Measurements from ENCODE around the gene UBE2J2.

The UBE2J2 gene

GRCh38 chr1:1208713-1209433, 64.8 kb downstream of the UBE2J2 start:
- CTCF ChIA-PET: interaction anchor here (0.9 to 1.7 kb wide), 4 partner anchors 13 to 86 kb away, joined by 3 to 5 read pairs (median 3); no protein-coding TSS in a partner anchor
- Histone ChIP-seq H3K36me3 (ENCODE audit: control insufficient read depth in 4 of 4, insufficient read depth in 4 of 4, low read length in 3 of 4) (peaks cover 0 to 3% (median 0%) of the 10 kb centered on the region in 4 experiments), H3K9me3 (ENCODE audit: control extremely low read depth in 1 of 5, control insufficient read depth in 4 of 5, insufficient read depth in 2 of 5, low read depth in 1 of 5, low read length in 4 of 5) (no peaks in the 10 kb centered on the region), H3K27me3 (replicated peaks in 2 of 5; ENCODE audit: control insufficient read depth in 4 of 5, insufficient read depth in 5 of 5, low read length in 4 of 5) (peaks cover 0 to 21% (median 3%) of the 10 kb centered on the region in 5 experiments), H3K27ac (ENCODE audit: insufficient read depth in 1 of 2, low read depth in 1 of 2, low read length in 2 of 2, poor library complexity in 1 of 2, severe bottlenecking in 2 of 2) (no peak overlapping the region), H3K4me3 (ENCODE audit: control insufficient read depth in 1 of 7, extremely low read depth in 1 of 7, insufficient read depth in 4 of 7, low read depth in 2 of 7, low read length in 6 of 7) (peak overlapping the region in 4 of 7 experiments; percentile 21 to 55 (median 30)), H3K4me1 (ENCODE audit: control extremely low read depth in 1 of 4, control insufficient read depth in 4 of 4, insufficient read depth in 4 of 4, low read length in 3 of 4) (peaks cover 0 to 95% (median 80%) of the 10 kb centered on the region in 4 experiments)
- DNase-seq: peak; percentile 61 to 91 (median 90)
- WGBS (ENCODE audit: insufficient coverage): 13% methylated on average over 32 of the region's 38 CpGs
- POLR2A ChIA-PET: interaction anchor here (0.7 kb wide), 1 partner anchor 25 kb away, joined by 3 read pairs; no protein-coding TSS in a partner anchor

DNA sequence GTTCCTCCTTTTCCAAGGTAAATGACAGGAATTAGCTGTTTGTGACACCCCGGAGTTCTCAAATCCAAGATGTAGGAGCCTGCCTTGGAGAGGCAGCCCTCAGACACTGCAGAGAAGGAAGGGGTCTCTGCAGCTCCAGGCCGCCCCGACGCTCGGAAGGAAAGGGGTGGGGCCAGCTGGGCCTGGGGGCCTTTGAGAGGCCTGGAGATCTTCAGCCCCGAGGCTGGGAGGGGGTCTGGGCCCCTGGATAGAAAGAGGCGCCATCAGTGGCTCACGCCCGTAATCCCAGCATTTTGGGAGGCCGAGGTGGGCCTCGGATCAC, 66.1 kb downstream of the UBE2J2 start:
- H3K4me1 ChIP-seq (ENCODE audit: control extremely low read depth in 1 of 4, control insufficient read depth in 4 of 4, insufficient read depth in 4 of 4, low read length in 3 of 4): peaks cover 0 to 89% (median 67%) of the 10 kb centered on the region in 4 experiments
- no peaks in the 10 kb centered on the region for H3K9me3 ChIP-seq (ENCODE audit: control extremely low read depth in 1 of 5, control insufficient read depth in 4 of 5, insufficient read depth in 2 of 5, low read depth in 1 of 5, low read length in 4 of 5)
- WGBS (ENCODE audit: insufficient coverage): 64% methylated on average over 6 of the region's 11 CpGs
- no peak overlapping the region for H3K4me3 ChIP-seq (ENCODE audit: control insufficient read depth in 1 of 7, extremely low read depth in 1 of 7, insufficient read depth in 4 of 7, low read depth in 2 of 7, low read length in 6 of 7)
- H3K36me3 ChIP-seq (ENCODE audit: control insufficient read depth in 4 of 4, insufficient read depth in 4 of 4, low read length in 3 of 4): peaks cover 0 to 7% (median 0%) of the 10 kb centered on the region in 4 experiments
- ChIA-PET CTCF (interaction anchor here (0.9 to 2.3 kb wide), 5 partner anchors 21 to 85 kb away, joined by 3 to 6 read pairs (median 4); partner anchors contain the start of gene TTLL10), POLR2A (no interaction called here)
- H3K27me3 ChIP-seq (replicated peaks in 2 of 5; ENCODE audit: control insufficient read depth in 4 of 5, insufficient read depth in 5 of 5, low read length in 4 of 5): peaks cover 0 to 21% (median 3%) of the 10 kb centered on the region in 5 experiments
- H3K27ac ChIP-seq (ENCODE audit: insufficient read depth in 1 of 2, low read depth in 1 of 2, low read length in 2 of 2, poor library complexity in 1 of 2, severe bottlenecking in 2 of 2): no peak overlapping the region
- no peak for DNase-seq

- WGBS (ENCODE audit: insufficient coverage): 39% methylated on average over 8 of the region's 19 CpGs
- Histone ChIP-seq H3K4me3 (ENCODE audit: control insufficient read depth in 1 of 7, extremely low read depth in 1 of 7, insufficient read depth in 4 of 7, low read depth in 2 of 7, low read length in 6 of 7) (peak overlapping the region in 4 of 7 experiments; percentile 49 to 70 (median 59)), H3K27me3 (replicated peaks in 2 of 5; ENCODE audit: control insufficient read depth in 4 of 5, insufficient read depth in 5 of 5, low read length in 4 of 5) (peaks cover 0 to 21% (median 3%) of the 10 kb centered on the region in 5 experiments), H3K36me3 (ENCODE audit: control insufficient read depth in 4 of 4, insufficient read depth in 4 of 4, low read length in 3 of 4) (peaks cover 0 to 7% (median 0%) of the 10 kb centered on the region in 4 experiments), H3K27ac (ENCODE audit: insufficient read depth in 1 of 2, low read depth in 1 of 2, low read length in 2 of 2, poor library complexity in 1 of 2, severe bottlenecking in 2 of 2) (no peak overlapping the region), H3K4me1 (ENCODE audit: control extremely low read depth in 1 of 4, control insufficient read depth in 4 of 4, insufficient read depth in 4 of 4, low read length in 3 of 4) (peaks cover 0 to 85% (median 63%) of the 10 kb centered on the region in 4 experiments), H3K9me3 (ENCODE audit: control extremely low read depth in 1 of 5, control insufficient read depth in 4 of 5, insufficient read depth in 2 of 5, low read depth in 1 of 5, low read length in 4 of 5) (no peaks in the 10 kb centered on the region)
- ChIA-PET CTCF (interaction anchor here (0.6 to 2.3 kb wide), 5 partner anchors 13 to 84 kb away, joined by 3 to 6 read pairs (median 5); partner anchors contain the start of gene TTLL10), POLR2A (no interaction called here)
- no peak for DNase-seq
Measured at GRCh38 chr1:1206966-1207531, 66.6 kb downstream of the UBE2J2 start.

DNA sequence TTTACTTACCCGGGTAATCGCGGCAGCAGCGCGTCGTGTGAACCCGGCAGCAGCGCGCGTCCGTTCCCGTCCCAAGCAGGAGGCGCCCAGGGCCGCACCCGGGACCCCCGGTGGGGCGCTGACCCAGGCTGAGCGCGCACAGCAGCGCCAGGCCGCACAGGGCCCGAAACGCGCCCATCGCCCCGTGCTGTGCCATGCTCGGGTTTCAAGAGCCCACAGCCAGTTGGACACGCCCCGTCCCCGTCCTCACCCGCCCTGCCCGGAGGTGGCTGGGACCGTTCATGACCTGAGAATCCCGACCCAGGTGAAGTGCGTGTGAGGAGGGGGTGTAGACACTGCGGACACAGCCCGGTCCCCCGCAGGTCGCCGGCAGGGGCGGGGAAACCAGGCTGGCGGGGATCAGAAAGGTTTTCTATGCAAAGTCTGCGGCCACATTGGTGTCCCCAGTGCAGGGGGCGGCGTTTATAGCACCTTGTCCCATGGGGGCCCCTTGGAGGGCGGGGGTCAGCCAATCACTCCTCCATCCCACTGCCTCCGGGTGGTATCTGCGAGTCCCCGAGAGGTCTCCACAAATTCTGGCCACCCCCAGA, 67.2 kb downstream of the UBE2J2 start, which contains the start of gene TNFRSF18:
Gene TNFRSF18 (minus strand): TSS at position 217 of the 590 bp plus-strand sequence. CDS start 21 bp downstream, at position 196.
- 3% methylated on average over 36 of the region's 49 CpGs for WGBS (ENCODE audit: insufficient coverage)
- POLR2A ChIA-PET: no interaction called here
- no peak within 1 kb of the TSS for H3K27ac ChIP-seq (ENCODE audit: insufficient read depth in 1 of 2, low read depth in 1 of 2, low read length in 2 of 2, poor library complexity in 1 of 2, severe bottlenecking in 2 of 2)
- CTCF ChIA-PET: interaction anchor here (0.6 to 2.3 kb wide), 5 partner anchors 12 to 91 kb away, joined by 3 to 6 read pairs (median 4); partner anchors contain the start of gene TTLL10
- H3K4me1 ChIP-seq (ENCODE audit: control extremely low read depth in 1 of 4, control insufficient read depth in 4 of 4, insufficient read depth in 4 of 4, low read length in 3 of 4): peaks cover 0 to 79% (median 57%) of the 10 kb centered on the region in 4 experiments
- peak within 1 kb of the TSS; percentile 11 to 70 (median 49) for H3K4me3 ChIP-seq (ENCODE audit: control insufficient read depth in 1 of 7, extremely low read depth in 1 of 7, insufficient read depth in 4 of 7, low read depth in 2 of 7, low read length in 6 of 7)
- no peaks in the 10 kb centered on the region for H3K9me3 ChIP-seq (ENCODE audit: control extremely low read depth in 1 of 5, control insufficient read depth in 4 of 5, insufficient read depth in 2 of 5, low read depth in 1 of 5, low read length in 4 of 5)
- DNase-seq: no peak
- peaks cover 0 to 21% (median 3%) of the 10 kb centered on the region in 5 experiments for H3K27me3 ChIP-seq (replicated peaks in 2 of 5; ENCODE audit: control insufficient read depth in 4 of 5, insufficient read depth in 5 of 5, low read length in 4 of 5)
- peaks cover 0 to 7% (median 0%) of the 10 kb centered on the region in 4 experiments for H3K36me3 ChIP-seq (ENCODE audit: control insufficient read depth in 4 of 4, insufficient read depth in 4 of 4, low read length in 3 of 4)

DNA sequence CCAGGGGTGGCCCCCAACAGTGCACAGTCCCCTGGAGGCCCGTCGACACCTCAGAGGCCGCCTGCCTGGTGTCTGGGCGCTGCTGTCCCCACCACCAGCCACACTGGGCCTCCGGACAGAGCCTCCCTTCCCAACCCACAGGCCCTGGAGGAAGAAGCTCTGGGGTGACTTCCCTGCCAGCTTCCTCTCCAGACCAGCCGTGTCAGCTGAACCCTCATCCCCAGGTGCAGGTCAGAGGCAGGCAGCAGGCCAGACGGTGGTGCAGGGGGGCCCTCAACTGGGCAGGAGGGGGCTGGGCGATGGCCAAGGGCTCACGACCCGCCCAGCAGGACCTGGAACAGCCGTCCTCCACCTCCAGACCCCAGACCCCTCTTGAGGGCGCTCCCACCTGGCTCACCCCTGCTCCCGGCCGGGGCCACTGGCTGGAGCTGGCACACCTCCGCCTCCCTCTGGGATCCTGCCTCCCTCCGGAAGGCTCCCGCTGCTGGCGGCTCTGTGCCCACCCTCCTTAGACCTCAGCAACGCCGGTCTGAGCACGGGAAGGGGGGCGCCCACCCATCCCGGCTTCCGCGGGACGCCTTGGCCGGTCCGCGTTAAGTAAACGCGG, 67.8 kb downstream of the UBE2J2 start:
- no peaks in the 10 kb centered on the region for H3K9me3 ChIP-seq (ENCODE audit: control extremely low read depth in 1 of 5, control insufficient read depth in 4 of 5, insufficient read depth in 2 of 5, low read depth in 1 of 5, low read length in 4 of 5)
- no peak for DNase-seq
- no peak overlapping the region for H3K27ac ChIP-seq (ENCODE audit: insufficient read depth in 1 of 2, low read depth in 1 of 2, low read length in 2 of 2, poor library complexity in 1 of 2, severe bottlenecking in 2 of 2)
- peaks cover 0 to 21% (median 3%) of the 10 kb centered on the region in 5 experiments for H3K27me3 ChIP-seq (replicated peaks in 2 of 5; ENCODE audit: control insufficient read depth in 4 of 5, insufficient read depth in 5 of 5, low read length in 4 of 5)
- peaks cover 0 to 76% (median 55%) of the 10 kb centered on the region in 4 experiments for H3K4me1 ChIP-seq (ENCODE audit: control extremely low read depth in 1 of 4, control insufficient read depth in 4 of 4, insufficient read depth in 4 of 4, low read length in 3 of 4)
- CTCF ChIA-PET: interaction anchor here (0.6 to 2.3 kb wide), 5 partner anchors 27 to 92 kb away, joined by 3 to 6 read pairs (median 4); partner anchors contain the start of gene TTLL10
- H3K36me3 ChIP-seq (ENCODE audit: control insufficient read depth in 4 of 4, insufficient read depth in 4 of 4, low read length in 3 of 4): peaks cover 0 to 7% (median 0%) of the 10 kb centered on the region in 4 experiments
- POLR2A ChIA-PET: no interaction called here
- WGBS (ENCODE audit: insufficient coverage): 18% methylated on average over 26 of the region's 31 CpGs
- H3K4me3 ChIP-seq (ENCODE audit: control insufficient read depth in 1 of 7, extremely low read depth in 1 of 7, insufficient read depth in 4 of 7, low read depth in 2 of 7, low read length in 6 of 7): peak overlapping the region in 5 of 7 experiments; percentile 19 to 70 (median 54)

GRCh38 chr1:1204998-1205768, 68.5 kb downstream of the UBE2J2 start:
- no peak for DNase-seq
- Histone ChIP-seq H3K9me3 (ENCODE audit: control extremely low read depth in 1 of 5, control insufficient read depth in 4 of 5, insufficient read depth in 2 of 5, low read depth in 1 of 5, low read length in 4 of 5) (no peaks in the 10 kb centered on the region), H3K36me3 (ENCODE audit: control insufficient read depth in 4 of 4, insufficient read depth in 4 of 4, low read length in 3 of 4) (peaks cover 0 to 7% (median 0%) of the 10 kb centered on the region in 4 experiments), H3K4me1 (ENCODE audit: control extremely low read depth in 1 of 4, control insufficient read depth in 4 of 4, insufficient read depth in 4 of 4, low read length in 3 of 4) (peaks cover 0 to 76% (median 59%) of the 10 kb centered on the region in 4 experiments), H3K27ac (ENCODE audit: insufficient read depth in 1 of 2, low read depth in 1 of 2, low read length in 2 of 2, poor library complexity in 1 of 2, severe bottlenecking in 2 of 2) (no peak overlapping the region), H3K27me3 (replicated peaks in 2 of 5; ENCODE audit: control insufficient read depth in 4 of 5, insufficient read depth in 5 of 5, low read length in 4 of 5) (peaks cover 0 to 21% (median 3%) of the 10 kb centered on the region in 5 experiments), H3K4me3 (ENCODE audit: control insufficient read depth in 1 of 7, extremely low read depth in 1 of 7, insufficient read depth in 4 of 7, low read depth in 2 of 7, low read length in 6 of 7) (peak overlapping the region in 2 of 7 experiments; percentile 64 to 70)
- POLR2A ChIA-PET: no interaction called here
- CTCF ChIA-PET: interaction anchor here (0.7 to 2.3 kb wide), 4 partner anchors 12 to 47 kb away, joined by 3 to 6 read pairs (median 4); partner anchors contain the start of gene TTLL10
- 97% methylated on average over 17 of the region's 19 CpGs for WGBS (ENCODE audit: insufficient coverage)

All from common myeloid progenitor, CD34-positive (primary cell).